ENCODE measurements around the gene AKTIP. TPM values are rescaled to one million over a fixed set of nuclear protein-coding genes. Genes with fewer than 3 reads are reported as not detected.

AKTIP gene
- total RNA-seq, 1 donor = 29.6 TPM

DNA sequence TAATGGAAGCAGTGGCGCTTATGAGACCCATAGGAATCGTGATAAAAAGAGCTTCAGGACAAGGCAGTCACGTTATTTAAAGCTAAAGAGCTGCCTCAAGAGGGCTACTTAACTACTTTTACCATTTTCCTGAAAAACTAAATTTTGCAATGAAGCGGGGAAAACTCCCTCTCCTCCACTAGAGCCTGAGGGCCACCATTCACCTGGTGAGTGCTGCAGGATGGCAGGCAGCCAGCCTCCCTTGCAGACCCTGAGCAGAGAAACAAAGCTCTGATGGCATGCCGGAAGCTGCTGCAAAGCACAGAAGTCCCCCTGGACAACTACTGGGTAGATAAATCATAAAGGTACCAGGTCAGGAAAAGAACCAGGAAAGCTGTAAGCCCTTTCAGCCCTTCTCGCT lies 8.4 kb downstream of the AKTIP start:
- TF ChIP-seq, protein P1, sequence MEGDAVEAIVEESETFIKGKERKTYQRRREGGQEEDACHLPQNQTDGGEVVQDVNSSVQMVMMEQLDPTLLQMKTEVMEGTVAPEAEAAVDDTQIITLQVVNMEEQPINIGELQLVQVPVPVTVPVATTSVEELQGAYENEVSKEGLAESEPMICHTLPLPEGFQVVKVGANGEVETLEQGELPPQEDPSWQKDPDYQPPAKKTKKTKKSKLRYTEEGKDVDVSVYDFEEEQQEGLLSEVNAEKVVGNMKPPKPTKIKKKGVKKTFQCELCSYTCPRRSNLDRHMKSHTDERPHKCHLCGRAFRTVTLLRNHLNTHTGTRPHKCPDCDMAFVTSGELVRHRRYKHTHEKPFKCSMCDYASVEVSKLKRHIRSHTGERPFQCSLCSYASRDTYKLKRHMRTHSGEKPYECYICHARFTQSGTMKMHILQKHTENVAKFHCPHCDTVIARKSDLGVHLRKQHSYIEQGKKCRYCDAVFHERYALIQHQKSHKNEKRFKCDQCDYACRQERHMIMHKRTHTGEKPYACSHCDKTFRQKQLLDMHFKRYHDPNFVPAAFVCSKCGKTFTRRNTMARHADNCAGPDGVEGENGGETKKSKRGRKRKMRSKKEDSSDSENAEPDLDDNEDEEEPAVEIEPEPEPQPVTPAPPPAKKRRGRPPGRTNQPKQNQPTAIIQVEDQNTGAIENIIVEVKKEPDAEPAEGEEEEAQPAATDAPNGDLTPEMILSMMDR (IDR thresholded peaks at IDR 0.05; ENCODE audit: insufficient read depth, low read length) = no peak
- DNase-seq (ENCODE audit: low read depth) = no peak
- H3K4me3 ChIP-seq (ENCODE audit: low read depth, low read length) = no peak overlapping the region

DNA sequence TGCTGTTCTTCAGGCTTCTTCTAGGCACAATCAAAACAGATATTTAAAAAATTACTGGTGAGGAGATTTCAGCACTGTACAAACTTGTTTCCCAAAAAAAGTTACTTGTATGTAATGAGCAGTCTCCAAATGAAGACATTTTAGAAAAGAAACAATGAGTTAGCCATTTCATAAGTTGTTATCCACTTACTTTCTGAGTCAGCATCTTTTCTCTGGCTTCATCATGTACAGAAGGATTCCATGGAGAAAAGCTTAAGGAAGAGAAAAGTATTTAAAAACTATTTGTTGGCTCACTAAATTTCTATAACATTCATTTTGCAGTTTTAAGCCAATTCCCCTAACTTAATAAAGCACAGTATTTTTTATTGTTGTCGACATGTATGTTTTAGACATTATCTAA lies 10.5 kb downstream of the AKTIP start:
- H3K4me3 ChIP-seq (ENCODE audit: low read depth, low read length) = no peak overlapping the region
- DNase-seq (ENCODE audit: low read depth) = no peak
- TF ChIP-seq, protein P1 (IDR thresholded peaks at IDR 0.05; ENCODE audit: insufficient read depth, low read length) = no peak

DNA sequence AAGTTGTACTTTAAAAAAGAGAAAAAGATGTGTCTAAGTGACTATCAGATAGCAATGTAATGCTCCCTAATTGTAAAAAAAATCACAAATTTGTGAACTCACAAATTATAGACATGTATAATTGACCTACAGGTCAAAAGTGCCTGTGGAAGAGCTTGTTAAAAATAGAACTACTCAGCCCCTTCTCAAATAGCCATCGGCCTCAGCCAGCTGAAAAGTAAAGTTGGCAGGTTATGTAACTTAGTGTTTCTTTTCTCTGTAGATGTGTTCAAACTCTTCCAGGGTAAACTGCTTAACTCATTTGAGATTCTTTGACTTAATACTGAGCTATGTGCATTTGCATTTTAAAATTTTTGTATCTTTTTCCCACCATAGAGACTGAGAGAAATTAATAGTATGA lies 13.3 kb downstream of the AKTIP start:
- DNase-seq (ENCODE audit: low read depth) = no peak
- H3K4me3 ChIP-seq (ENCODE audit: low read depth, low read length) = no peak overlapping the region
- TF ChIP-seq, protein P1 (IDR thresholded peaks at IDR 0.05; ENCODE audit: insufficient read depth, low read length) = no peak

DNA sequence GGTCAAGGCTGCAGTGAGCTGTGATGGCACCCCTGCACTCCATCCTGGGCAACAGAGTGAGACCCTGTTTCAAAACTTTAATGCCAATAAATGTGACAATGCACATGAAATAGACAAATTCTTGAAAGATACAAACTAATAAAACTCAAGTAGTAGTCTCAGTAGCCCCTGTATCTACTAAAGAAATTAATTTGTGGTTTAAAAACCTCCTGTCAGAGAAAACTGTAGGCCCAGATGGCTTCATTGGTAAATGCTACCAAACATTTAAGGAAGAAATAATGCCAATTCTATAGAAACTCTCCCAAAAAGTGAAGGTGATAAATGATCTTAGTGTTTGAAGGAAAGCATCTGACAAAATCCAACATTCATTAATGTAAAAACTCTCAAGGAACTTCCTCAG lies 16.8 kb downstream of the AKTIP start:
- DNase-seq (ENCODE audit: low read depth) = no peak
- TF ChIP-seq, protein P1 (IDR thresholded peaks at IDR 0.05; ENCODE audit: insufficient read depth, low read length) = no peak
- no peak overlapping the region for H3K4me3 ChIP-seq (ENCODE audit: low read depth, low read length)

DNA sequence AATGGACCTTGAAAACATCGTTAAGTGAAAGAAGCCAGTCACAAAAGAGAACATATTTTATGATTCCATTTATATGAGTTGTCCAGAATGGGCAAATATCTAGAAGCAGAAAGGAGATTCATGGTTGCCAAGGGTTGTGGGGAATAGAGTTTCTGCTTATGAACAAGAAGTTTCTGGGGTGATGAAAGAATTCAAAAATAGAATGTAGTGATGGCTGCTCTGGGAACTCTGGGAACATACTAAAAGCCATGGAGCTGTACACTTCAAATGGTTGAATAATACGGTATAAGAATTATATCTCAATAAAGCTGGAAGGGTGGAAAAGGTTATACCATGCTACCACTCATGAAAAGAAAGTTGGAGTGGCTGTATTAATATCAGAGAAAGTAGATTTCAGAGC lies 18.5 kb downstream of the AKTIP start:
- TF ChIP-seq, protein P1 (IDR thresholded peaks at IDR 0.05; ENCODE audit: insufficient read depth, low read length) = no peak
- DNase-seq (ENCODE audit: low read depth) = no peak
- H3K4me3 ChIP-seq (ENCODE audit: low read depth, low read length) = no peak overlapping the region

DNA sequence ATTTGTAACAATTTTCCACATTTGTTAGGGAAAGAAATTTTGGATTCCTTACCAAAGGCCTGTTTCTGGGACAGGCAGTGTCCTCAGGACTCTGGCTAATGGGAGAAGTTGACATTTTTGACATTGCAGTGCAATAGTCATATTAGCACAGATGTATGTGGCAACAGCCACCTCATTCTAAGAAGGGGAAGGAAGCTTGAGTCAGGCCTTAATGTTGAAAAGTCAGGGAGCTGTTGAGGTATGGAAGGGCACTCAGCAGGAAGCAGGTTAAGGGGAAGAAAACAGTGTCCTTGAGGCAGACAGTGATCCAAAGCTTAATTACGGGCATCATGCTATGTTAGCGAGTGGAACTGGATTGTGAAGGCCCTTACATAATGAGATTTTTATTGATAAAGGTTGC lies 20.9 kb downstream of the AKTIP start:
- TF ChIP-seq, protein P1 (IDR thresholded peaks at IDR 0.05; ENCODE audit: insufficient read depth, low read length) = no peak
- no peak for DNase-seq (ENCODE audit: low read depth)
- no peak overlapping the region for H3K4me3 ChIP-seq (ENCODE audit: low read depth, low read length)

DNA sequence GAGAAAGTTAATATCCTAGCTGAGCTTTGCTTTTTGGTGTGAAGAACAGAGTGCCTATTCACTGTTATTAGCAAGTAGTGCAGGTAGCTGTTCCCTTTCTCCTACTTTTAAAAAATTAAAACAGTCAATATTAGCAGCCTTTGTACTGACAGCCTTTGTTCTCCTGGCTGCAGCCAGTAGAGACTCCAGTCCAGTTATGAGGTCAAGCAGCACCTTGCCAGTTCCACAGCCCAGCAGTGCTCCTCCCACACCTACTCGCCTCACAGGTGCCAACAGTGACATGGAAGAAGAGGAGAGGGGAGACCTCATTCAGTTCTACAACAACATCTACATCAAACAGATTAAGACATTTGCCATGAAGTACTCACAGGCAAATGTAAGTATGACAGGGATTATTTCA lies 22.6 kb downstream of the AKTIP start:
- TF ChIP-seq, protein P1 (IDR thresholded peaks at IDR 0.05; ENCODE audit: insufficient read depth, low read length) = no peak
- no peak overlapping the region for H3K4me3 ChIP-seq (ENCODE audit: low read depth, low read length)
- DNase-seq (ENCODE audit: low read depth) = no peak
